GM12878 (cell line): Measurements from ENCODE around the gene SEL1L. TPM values are rescaled to one million over a fixed set of nuclear protein-coding genes. Genes with fewer than 3 reads are reported as not detected.

ENCODE experiments used
- ASH2L ChIP-seq: fragments of 300-600, 200-600 bp; sonication (generic); IDR thresholded peaks from 2 replicates; pipeline ENCODE4 v1.6.1; 2017; ENCODE audit warnings: low read depth, mild to moderate bottlenecking, borderline replicate concordance
- BHLHE40 ChIP-seq, 2 experiments: fragments of 450-650 bp in 1 of 2; IDR thresholded peaks; 2 replicates each; pipeline ENCODE4 v1.6.1; 2011 to 2017; ENCODE audit warnings: low read depth in 2 of 2, borderline replicate concordance in 1 of 2, improper control_type of control experiment in 1 of 2, low read length in 1 of 2, mild to moderate bottlenecking in 1 of 2
- CBX3 ChIP-seq: fragments of 200-600 bp; sonication (generic); IDR thresholded peaks from 2 replicates; pipeline ENCODE4 v1.6.1; 2016; ENCODE audit warnings: low read depth, borderline replicate concordance
- CREM ChIP-seq: IDR thresholded peaks from 2 replicates; pipeline ENCODE4 v1.6.1; 2014; ENCODE audit warnings: antibody characterized with exemption, low read depth
- DPF2 ChIP-seq: fragments of 450-650 bp; IDR thresholded peaks from 2 replicates; pipeline ENCODE4 v1.6.1; 2017; ENCODE audit warnings: mild to moderate bottlenecking
- GABPA ChIP-seq: IDR thresholded peaks from 2 replicates; pipeline ENCODE4 v1.6.1; 2014; ENCODE audit warnings: antibody characterized with exemption, low read depth, mild to moderate bottlenecking, inconsistent platforms
- GATAD2B ChIP-seq: fragments of 450-650 bp; conservative IDR thresholded peaks from 2 replicates; pipeline ENCODE4 v1.6.1; 2017; ENCODE audit warnings: low read depth, mild to moderate bottlenecking, moderate library complexity
- HCFC1 ChIP-seq: fragments of 150-350 bp; IDR thresholded peaks from 2 replicates; pipeline ENCODE4 v1.6.1; 2014; ENCODE audit warnings: low read length
- HDGF ChIP-seq: fragments of 450-650 bp; IDR thresholded peaks from 2 replicates; pipeline ENCODE4 v1.6.1; 2016; ENCODE audit warnings: antibody characterized with exemption
- IRF3 ChIP-seq: fragments of 450-650 bp; IDR thresholded peaks from 2 replicates; pipeline ENCODE4 v1.6.1; 2014; ENCODE audit warnings: mild to moderate bottlenecking
- JUND ChIP-seq: IDR thresholded peaks from 2 replicates; pipeline ENCODE4 v1.6.1; 2012; ENCODE audit warnings: low read depth, mild to moderate bottlenecking, low read length, improper control_type of control experiment, moderate library complexity
- MTA2 ChIP-seq: fragments of 450-650 bp; IDR thresholded peaks from 2 replicates; pipeline ENCODE4 v1.6.1; 2016; ENCODE audit warnings: low read depth, mild to moderate bottlenecking, moderate library complexity
- MXI1 ChIP-seq: fragments of 150-350 bp; IDR thresholded peaks from 2 replicates; pipeline ENCODE4 v1.6.1; 2011; ENCODE audit warnings: low read depth, mild to moderate bottlenecking, inconsistent platforms, low read length, improper control_type of control experiment
- NFIC ChIP-seq: IDR thresholded peaks from 2 replicates; pipeline ENCODE4 v1.6.1; 2012; ENCODE audit warnings: low read depth, mild to moderate bottlenecking, inconsistent platforms, low read length, moderate library complexity
- NR2F1 ChIP-seq: fragments of 450-650 bp; conservative IDR thresholded peaks from 2 replicates; pipeline ENCODE4 v1.6.1; 2017; ENCODE audit warnings: mild to moderate bottlenecking
- NRF1 ChIP-seq: conservative IDR thresholded peaks from 2 replicates; pipeline ENCODE4 v1.6.1; 2011; ENCODE audit warnings: mild to moderate bottlenecking, low read depth, low read length, improper control_type of control experiment
- POLR2A ChIP-seq: IDR thresholded peaks from 2 replicates; pipeline ENCODE4 v1.6.1; 2011; ENCODE audit warnings: low read depth, mild to moderate bottlenecking, low read length
- POLR2AphosphoS2 ChIP-seq: IDR thresholded peaks from 2 replicates; pipeline ENCODE4 v1.6.1; 2011; ENCODE audit warnings: low read depth, mild to moderate bottlenecking, low read length, improper control_type of control experiment, moderate library complexity
- POLR2AphosphoS5 ChIP-seq: IDR thresholded peaks from 2 replicates; pipeline ENCODE4 v1.6.1; 2011; ENCODE audit warnings: mild to moderate bottlenecking, low read length, inconsistent platforms
- SIN3A ChIP-seq: IDR thresholded peaks from 2 replicates; pipeline ENCODE4 v1.6.1; 2012; ENCODE audit warnings: low read depth, low read length, improper control_type of control experiment
- SMAD5 ChIP-seq: IDR thresholded peaks from 2 replicates; pipeline ENCODE4 v1.6.1; 2016; ENCODE audit warnings: antibody characterized with exemption, low read depth
- SREBF1 ChIP-seq: IDR thresholded peaks from 2 replicates; pipeline ENCODE4 v1.6.1; 2012; ENCODE audit warnings: mild to moderate bottlenecking, low read length
- SRF ChIP-seq, 2 experiments: IDR thresholded peaks; 2 replicates each; pipeline ENCODE4 v1.6.1; 2011; ENCODE audit warnings: low read depth in 2 of 2, low read length in 2 of 2, mild to moderate bottlenecking in 1 of 2, moderate library complexity in 1 of 2
- STAT3 ChIP-seq: IDR thresholded peaks from 2 replicates; pipeline ENCODE4 v1.6.1; 2011; ENCODE audit warnings: low read depth, low read length, improper control_type of control experiment
- TAF1 ChIP-seq: IDR thresholded peaks from 2 replicates; pipeline ENCODE4 v1.6.1; 2011; ENCODE audit warnings: mild to moderate bottlenecking, low read depth, low read length, borderline replicate concordance
- TARDBP ChIP-seq: IDR thresholded peaks from 2 replicates; pipeline ENCODE4 v1.6.1; 2016; ENCODE audit warnings: borderline replicate concordance
- TBL1XR1 ChIP-seq: IDR thresholded peaks from 2 replicates; pipeline ENCODE4 v1.6.1; 2012; ENCODE audit warnings: low read depth, low read length, improper control_type of control experiment
- ZBED1 ChIP-seq: IDR thresholded peaks from 2 replicates; pipeline ENCODE4 v1.6.1; 2016; ENCODE audit warnings: borderline replicate concordance
- ZBTB11 ChIP-seq: fragments of 450-650 bp; formaldehyde crosslinking; IDR thresholded peaks from 2 replicates; pipeline ENCODE4 v1.5.0; 2022; ENCODE audit warnings: mild to moderate bottlenecking, missing genetic modification characterization
- ZNF622 ChIP-seq: fragments of 450-650 bp; IDR thresholded peaks from 2 replicates; pipeline ENCODE4 v1.6.1; 2017; ENCODE audit warnings: mild to moderate bottlenecking, inconsistent platforms
- polyA plus RNA-seq, 11 experiments: library from polyadenylated mRNA; depleted of rRNA in 4 of 11; unstranded in 6 of 11; stranded (reverse) in 5 of 11; fragments of >200 nt; fragmentation: Nextera tagmentation in 4 of 11; fragmentation: Illumina TruSeq in 1 of 11; extraction: Ambion mirVana in 4 of 11; extraction: Trizol in 1 of 11; gene quantifications; 1 replicate in 1 of 11; 2 replicates in 10 of 11; pipeline versions ENCODE4 v1.2.1 to v1.2.3, GENCODE V29; 2011 to 2016; ENCODE audit warnings: inconsistent platforms in 2 of 11, missing spikeins in 2 of 11, low read depth in 1 of 11
- total RNA-seq, 4 experiments: library from RNA; depleted of rRNA in 3 of 4; stranded (reverse); fragments of >200 nt in 3 of 4; fragmentation: Illumina TruSeq in 1 of 4; extraction: Trizol in 1 of 4; gene quantifications; 2 replicates each; pipeline versions ENCODE4 v1.2.1 to v1.2.3, GENCODE V29; 2013 to 2021

Gene SEL1L
- total and polyA plus RNA-seq, 10 of the 15 experiments (the other 5 are each of a cell fraction or from before 2014, with no cell fraction given): 13.4 to 57.2 (median 31.7) TPM

GRCh38 chr14:81533536-81534343, at the start of gene SEL1L (continued):
- TF ChIP-seq ZBTB11 (CRISPR knock-in tag) (no peak), POLR2A (peak; percentile 99), ZBED1 (no peak), JUND (no peak), ASH2L (no peak), ZNF622 (no peak), GATAD2B (peak; percentile 57; the same call in 1 of the 2 replicates), SMAD5 (peak; percentile 70), MTA2 (peak; percentile 45), IRF3 (peak; percentile 76; the same call in 1 of the 2 replicates), POLR2AphosphoS5 (peak; percentile 92), MXI1 (0 out of 2 replicates have a peak, but pooled peaks have one; percentile 67), SREBF1 (peak; percentile 89), TAF1 (peak; percentile 67; the same call in 1 of the 2 replicates), POLR2AphosphoS2 (peak; percentile 87), GABPA (peak; percentile 78; the same call in 1 of the 2 replicates), STAT3 (no peak), CBX3 (no peak), SIN3A (peak; percentile 74; the same call in 1 of the 2 replicates), NRF1 (0 out of 2 replicates have a peak, but pooled peaks have one; percentile 20), HDGF (peak; percentile 91), SRF (IDR thresholded peaks at IDR 0.05; ENCODE audit: low read depth in 2 of 2, low read length in 2 of 2) (peak in 1 of 2 experiments; percentile 28; a peak in 1 of 4 replicates), TARDBP (peak; percentile 86), CREM (peak; percentile 88), TBL1XR1 (0 out of 2 replicates have a peak, but pooled peaks have one; percentile 35), HCFC1 (peak; percentile 99), NR2F1 (0 out of 2 replicates have a peak, but pooled peaks have one; percentile 15), DPF2 (no peak), NFIC (no peak), BHLHE40 (IDR thresholded peaks at IDR 0.05; ENCODE audit: borderline replicate concordance in 1 of 2, low read depth in 2 of 2, low read length in 1 of 2) (peak; percentile 82 to 87)
